ENCODE data around the gene GRID1. TPM values are rescaled to one million over a fixed set of nuclear protein-coding genes. Genes with fewer than 3 reads are reported as not detected.

The GRID1 gene
- total RNA-seq, 1 experiment from 2014 or later: 0.37 TPM

- DNase-seq (ENCODE audit: low spot score) (no peak), ATAC-seq (no peak)
- Mint-ChIP-seq H3K27me3 (ENCODE audit: low read depth) (peaks cover 52% of the 10 kb centered on the region), H3K9me3 (no peaks in the 10 kb centered on the region), H3K27ac (no peak overlapping the region), H3K4me3 (no peak overlapping the region), H3K36me3 (no peaks in the 10 kb centered on the region), H3K4me1 (peaks cover 24% of the 10 kb centered on the region)
- no peak for TF ChIP-seq GABPB1 (CRISPR knock-in tag; IDR thresholded peaks at IDR 0.05)
- TF ChIP-seq ZSCAN18 (CRISPR knock-in tag; IDR thresholded peaks at IDR 0.05): no peak
- TF ChIP-seq, protein P1, sequence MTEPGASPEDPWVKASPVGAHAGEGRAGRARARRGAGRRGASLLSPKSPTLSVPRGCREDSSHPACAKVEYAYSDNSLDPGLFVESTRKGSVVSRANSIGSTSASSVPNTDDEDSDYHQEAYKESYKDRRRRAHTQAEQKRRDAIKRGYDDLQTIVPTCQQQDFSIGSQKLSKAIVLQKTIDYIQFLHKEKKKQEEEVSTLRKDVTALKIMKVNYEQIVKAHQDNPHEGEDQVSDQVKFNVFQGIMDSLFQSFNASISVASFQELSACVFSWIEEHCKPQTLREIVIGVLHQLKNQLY (CRISPR knock-in tag; IDR thresholded peaks at IDR 0.05): no peak
- no peak for TF ChIP-seq ZNF423 (CRISPR knock-in tag; IDR thresholded peaks at IDR 0.05)
- POLR2A ChIA-PET: interaction anchor here (2.4 kb wide), 1 partner anchor 9 kb away, joined by 20 read pairs; no protein-coding TSS in a partner anchor
- CTCF ChIA-PET: interaction anchor here (1.5 to 5.5 kb wide), 4 partner anchors 9 to 42 kb away, joined by 3 to 48 read pairs (median 7); partner anchors contain the start of gene GRID1
Measured at GRCh38 chr10:86391236-86391840, 24.7 kb upstream of the GRID1 start.

GRCh38 chr10:86390337-86391120, 23.9 kb upstream of the GRID1 start:
- no peaks in the 10 kb centered on the region for H3K9me3 Mint-ChIP-seq
- peaks cover 24% of the 10 kb centered on the region for H3K4me1 Mint-ChIP-seq
- ChIA-PET CTCF (interaction anchor here (1.1 to 5.5 kb wide), 8 partner anchors 10 to 292 kb away, joined by 3 to 48 read pairs (median 6); partner anchors contain the start of gene GRID1), POLR2A (interaction anchor here (0.7 to 2.4 kb wide), 8 partner anchors 10 to 1472 kb away, joined by 3 to 20 read pairs (median 6); partner anchors contain the start of genes GRID1 and WAPL)
- no peak for DNase-seq (ENCODE audit: low spot score)
- peak overlapping the region; percentile 72 for H3K4me3 Mint-ChIP-seq
- H3K27ac Mint-ChIP-seq: no peak overlapping the region
- H3K36me3 Mint-ChIP-seq: no peaks in the 10 kb centered on the region
- no peak for ATAC-seq
- H3K27me3 Mint-ChIP-seq (ENCODE audit: low read depth): peaks cover 52% of the 10 kb centered on the region
- TF ChIP-seq, protein P2, sequence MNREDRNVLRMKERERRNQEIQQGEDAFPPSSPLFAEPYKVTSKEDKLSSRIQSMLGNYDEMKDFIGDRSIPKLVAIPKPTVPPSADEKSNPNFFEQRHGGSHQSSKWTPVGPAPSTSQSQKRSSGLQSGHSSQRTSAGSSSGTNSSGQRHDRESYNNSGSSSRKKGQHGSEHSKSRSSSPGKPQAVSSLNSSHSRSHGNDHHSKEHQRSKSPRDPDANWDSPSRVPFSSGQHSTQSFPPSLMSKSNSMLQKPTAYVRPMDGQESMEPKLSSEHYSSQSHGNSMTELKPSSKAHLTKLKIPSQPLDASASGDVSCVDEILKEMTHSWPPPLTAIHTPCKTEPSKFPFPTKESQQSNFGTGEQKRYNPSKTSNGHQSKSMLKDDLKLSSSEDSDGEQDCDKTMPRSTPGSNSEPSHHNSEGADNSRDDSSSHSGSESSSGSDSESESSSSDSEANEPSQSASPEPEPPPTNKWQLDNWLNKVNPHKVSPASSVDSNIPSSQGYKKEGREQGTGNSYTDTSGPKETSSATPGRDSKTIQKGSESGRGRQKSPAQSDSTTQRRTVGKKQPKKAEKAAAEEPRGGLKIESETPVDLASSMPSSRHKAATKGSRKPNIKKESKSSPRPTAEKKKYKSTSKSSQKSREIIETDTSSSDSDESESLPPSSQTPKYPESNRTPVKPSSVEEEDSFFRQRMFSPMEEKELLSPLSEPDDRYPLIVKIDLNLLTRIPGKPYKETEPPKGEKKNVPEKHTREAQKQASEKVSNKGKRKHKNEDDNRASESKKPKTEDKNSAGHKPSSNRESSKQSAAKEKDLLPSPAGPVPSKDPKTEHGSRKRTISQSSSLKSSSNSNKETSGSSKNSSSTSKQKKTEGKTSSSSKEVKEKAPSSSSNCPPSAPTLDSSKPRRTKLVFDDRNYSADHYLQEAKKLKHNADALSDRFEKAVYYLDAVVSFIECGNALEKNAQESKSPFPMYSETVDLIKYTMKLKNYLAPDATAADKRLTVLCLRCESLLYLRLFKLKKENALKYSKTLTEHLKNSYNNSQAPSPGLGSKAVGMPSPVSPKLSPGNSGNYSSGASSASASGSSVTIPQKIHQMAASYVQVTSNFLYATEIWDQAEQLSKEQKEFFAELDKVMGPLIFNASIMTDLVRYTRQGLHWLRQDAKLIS (CRISPR knock-in tag; IDR thresholded peaks at IDR 0.05; ENCODE audit: borderline replicate concordance): no peak
- TF ChIP-seq NFYB (CRISPR knock-in tag; conservative IDR thresholded peaks at IDR 0.05; ENCODE audit: low read depth) (no peak), RELA (CRISPR knock-in tag; IDR thresholded peaks at IDR 0.05; ENCODE audit: borderline replicate concordance) (no peak), FOXJ3 (CRISPR knock-in tag; IDR thresholded peaks at IDR 0.05; ENCODE audit: borderline replicate concordance) (no peak), CBFB (CRISPR knock-in tag; IDR thresholded peaks at IDR 0.05; ENCODE audit: low read depth) (no peak), CREB1 (CRISPR knock-in tag; IDR thresholded peaks at IDR 0.05) (no peak), RORB (CRISPR knock-in tag; IDR thresholded peaks at IDR 0.05) (no peak), ZMAT4 (CRISPR knock-in tag; IDR thresholded peaks at IDR 0.05) (no peak), IRF2 (CRISPR knock-in tag; IDR thresholded peaks at IDR 0.05; ENCODE audit: borderline replicate concordance, low read depth) (no peak), KAT7 (CRISPR knock-in tag; IDR thresholded peaks at IDR 0.05; ENCODE audit: borderline replicate concordance) (no peak), ZBTB21 (CRISPR knock-in tag; IDR thresholded peaks at IDR 0.05; ENCODE audit: borderline replicate concordance) (no peak), AR (CRISPR knock-in tag; IDR thresholded peaks at IDR 0.05) (no peak), ZNF423 (CRISPR knock-in tag; IDR thresholded peaks at IDR 0.05) (no peak)
- TF ChIP-seq, protein P3, sequence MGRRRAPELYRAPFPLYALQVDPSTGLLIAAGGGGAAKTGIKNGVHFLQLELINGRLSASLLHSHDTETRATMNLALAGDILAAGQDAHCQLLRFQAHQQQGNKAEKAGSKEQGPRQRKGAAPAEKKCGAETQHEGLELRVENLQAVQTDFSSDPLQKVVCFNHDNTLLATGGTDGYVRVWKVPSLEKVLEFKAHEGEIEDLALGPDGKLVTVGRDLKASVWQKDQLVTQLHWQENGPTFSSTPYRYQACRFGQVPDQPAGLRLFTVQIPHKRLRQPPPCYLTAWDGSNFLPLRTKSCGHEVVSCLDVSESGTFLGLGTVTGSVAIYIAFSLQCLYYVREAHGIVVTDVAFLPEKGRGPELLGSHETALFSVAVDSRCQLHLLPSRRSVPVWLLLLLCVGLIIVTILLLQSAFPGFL (CRISPR knock-in tag; IDR thresholded peaks at IDR 0.05; ENCODE audit: borderline replicate concordance): no peak
- TF ChIP-seq, protein P4, sequence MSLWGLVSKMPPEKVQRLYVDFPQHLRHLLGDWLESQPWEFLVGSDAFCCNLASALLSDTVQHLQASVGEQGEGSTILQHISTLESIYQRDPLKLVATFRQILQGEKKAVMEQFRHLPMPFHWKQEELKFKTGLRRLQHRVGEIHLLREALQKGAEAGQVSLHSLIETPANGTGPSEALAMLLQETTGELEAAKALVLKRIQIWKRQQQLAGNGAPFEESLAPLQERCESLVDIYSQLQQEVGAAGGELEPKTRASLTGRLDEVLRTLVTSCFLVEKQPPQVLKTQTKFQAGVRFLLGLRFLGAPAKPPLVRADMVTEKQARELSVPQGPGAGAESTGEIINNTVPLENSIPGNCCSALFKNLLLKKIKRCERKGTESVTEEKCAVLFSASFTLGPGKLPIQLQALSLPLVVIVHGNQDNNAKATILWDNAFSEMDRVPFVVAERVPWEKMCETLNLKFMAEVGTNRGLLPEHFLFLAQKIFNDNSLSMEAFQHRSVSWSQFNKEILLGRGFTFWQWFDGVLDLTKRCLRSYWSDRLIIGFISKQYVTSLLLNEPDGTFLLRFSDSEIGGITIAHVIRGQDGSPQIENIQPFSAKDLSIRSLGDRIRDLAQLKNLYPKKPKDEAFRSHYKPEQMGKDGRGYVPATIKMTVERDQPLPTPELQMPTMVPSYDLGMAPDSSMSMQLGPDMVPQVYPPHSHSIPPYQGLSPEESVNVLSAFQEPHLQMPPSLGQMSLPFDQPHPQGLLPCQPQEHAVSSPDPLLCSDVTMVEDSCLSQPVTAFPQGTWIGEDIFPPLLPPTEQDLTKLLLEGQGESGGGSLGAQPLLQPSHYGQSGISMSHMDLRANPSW (CRISPR knock-in tag; conservative IDR thresholded peaks at IDR 0.05; ENCODE audit: low read depth): no peak

Data from WTC11 (cell line).